ENCODE data around the gene EDC4. TPM values are rescaled to one million over a fixed set of nuclear protein-coding genes. Genes with fewer than 3 reads are reported as not detected.
A peak's percentile ranks its signal among the peaks of the same experiment; 100 is the strongest.

Gene EDC4
- total and polyA plus RNA-seq, 2 of the 8 experiments (the other 6 are each of a cell fraction or from before 2014, with no cell fraction given): 58.5 to 72.7 TPM

DNA sequence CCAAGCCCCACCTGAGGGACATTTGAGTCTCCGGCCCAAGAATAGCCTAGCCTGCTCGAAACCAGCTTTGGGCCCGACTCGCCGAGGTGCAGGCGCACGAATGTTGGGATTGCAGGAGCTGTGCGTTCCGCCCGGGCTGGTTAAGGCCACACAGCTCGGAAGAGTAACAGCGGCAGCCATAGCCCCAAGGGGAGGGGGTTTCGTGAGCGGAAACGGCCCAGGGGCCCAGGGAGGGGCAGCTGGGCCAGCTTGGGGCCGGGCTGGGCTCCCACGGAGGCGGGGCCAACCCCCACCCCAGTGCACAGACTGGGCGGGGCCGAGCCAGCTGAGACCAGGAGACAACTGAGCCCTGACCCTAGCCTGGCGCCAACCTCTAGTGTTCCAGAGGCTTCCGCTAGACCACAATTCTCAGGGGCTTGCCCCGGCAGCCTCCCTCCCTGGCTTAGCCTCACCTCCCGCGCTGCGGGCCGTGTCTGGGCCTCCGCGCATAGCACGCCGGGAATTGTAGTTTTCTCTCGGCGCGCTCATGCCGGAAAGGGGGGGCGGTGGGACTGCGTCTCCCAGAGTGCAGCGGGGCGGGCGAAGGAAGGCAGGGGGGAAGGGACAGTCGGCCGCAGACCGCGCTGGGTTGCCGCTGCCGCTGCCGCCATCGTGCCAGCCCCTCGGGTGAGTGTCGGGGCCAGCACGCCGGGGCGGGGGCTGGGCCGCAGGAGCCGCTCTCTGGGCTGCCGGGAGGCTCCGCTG lies 26.4 kb upstream of the EDC4 start, which contains the start of gene NUTF2:
NUTF2 (plus strand) TSS at position 614 of the 744 bp plus-strand sequence. CDS start 18,198 bp downstream, outside the sequence.
- peak within 1 kb of the TSS; percentile 95 for H4K8ac ChIP-seq (ENCODE audit: extremely low read depth, insufficient read depth, low read length)
- peak within 1 kb of the TSS; percentile 93 for H3K18ac ChIP-seq (ENCODE audit: extremely low read depth, low read length)
- H3K4ac ChIP-seq (replicated peaks; ENCODE audit: insufficient read length, low read depth, low read length): peak within 1 kb of the TSS; percentile 87
- no peak within 1 kb of the TSS for H2AFZ ChIP-seq (ENCODE audit: low read length)
- peak within 1 kb of the TSS; percentile 84 for H3K27ac ChIP-seq (ENCODE audit: low read depth, low read length)
- H3K23me2 ChIP-seq (ENCODE audit: low read depth, low read length): peaks cover 22% of the 10 kb centered on the region
- no peaks in the 10 kb centered on the region for H3K27me3 ChIP-seq (replicated peaks in 1 of 4; ENCODE audit: control insufficient read depth in 3 of 4, extremely low read depth in 1 of 4, insufficient read depth in 3 of 4, low read length in 3 of 4)
- POLR2A ChIA-PET (ENCODE audit: partially characterized antibody): interaction anchor here (0.6 to 11.7 kb wide), 14 partner anchors 9 to 349 kb away, joined by 3 to 100 read pairs (median 5); partner anchors contain the start of genes EDC4, PSKH1, RANBP10 and TSNAXIP1
- no peak within 1 kb of the TSS for H2BK20ac ChIP-seq (ENCODE audit: low read length)
- no peaks in the 10 kb centered on the region for H3K9me3 ChIP-seq (ENCODE audit: insufficient read depth in 2 of 2, low read depth in 1 of 2, low read length in 1 of 2)
- peaks cover 19 to 24% of the 10 kb centered on the region in 2 experiments for H4K20me1 ChIP-seq (replicated peaks in 1 of 2; ENCODE audit: control insufficient read depth in 1 of 2, insufficient read depth in 2 of 2, low read length in 2 of 2)
- CTCF ChIA-PET (ENCODE audit: partially characterized antibody): interaction anchor here (0.6 to 10.2 kb wide), 11 partner anchors 10 to 184 kb away, joined by 3 to 123 read pairs (median 4); no protein-coding TSS in a partner anchor
- no peak within 1 kb of the TSS for H2BK15ac ChIP-seq (ENCODE audit: low read length)
- H3K4me1 ChIP-seq (replicated peaks in 1 of 4; ENCODE audit: control insufficient read depth in 3 of 4, insufficient read depth in 4 of 4, low read length in 3 of 4): peaks cover 7 to 28% (median 15%) of the 10 kb centered on the region in 4 experiments
- peak within 1 kb of the TSS; percentile 83 for H3K56ac ChIP-seq (replicated peaks; ENCODE audit: insufficient read length, low read depth, low read length)
- WGBS, 2 experiments (ENCODE audit: extremely low coverage in 1 of 2, insufficient coverage in 1 of 2, insufficient read length in 1 of 2, insufficient replicate concordance in 2 of 2, low coverage in 1 of 2, low lambda C conversion rate in 2 of 2, missing lambda C conversion rate in 1 of 2): 2% methylated on average over 29 of the region's 57 CpGs; no CpG with 5 or more reads in 1 of the 2 experiments
- no peak within 1 kb of the TSS for H3K23ac ChIP-seq (ENCODE audit: insufficient read length)
- H3K36me3 ChIP-seq (ENCODE audit: control insufficient read depth in 2 of 4, insufficient read depth in 4 of 4, low read length in 3 of 4): peaks cover 0 to 4% (median 0%) of the 10 kb centered on the region in 4 experiments; a peak in 2 of 8 replicates
- no peak for FAIRE-seq
- no peak within 1 kb of the TSS for H3K14ac ChIP-seq (ENCODE audit: insufficient read length)
- peak within 1 kb of the TSS; percentile 90 to 94 for H3K4me2 ChIP-seq (ENCODE audit: insufficient read depth in 1 of 2, low read depth in 2 of 2, low read length in 2 of 2)
- H3K79me1 ChIP-seq (ENCODE audit: low read depth, low read length): peaks cover 14% of the 10 kb centered on the region
- peak within 1 kb of the TSS; percentile 82 for H4K5ac ChIP-seq (ENCODE audit: insufficient read length, low read depth, low read length)
- H2BK120ac ChIP-seq (replicated peaks; ENCODE audit: low read depth, low read length): peak within 1 kb of the TSS; percentile 40
- H3K4me3 ChIP-seq (ENCODE audit: extremely low read depth in 1 of 4, insufficient read depth in 2 of 4, low read depth in 3 of 4, low read length in 4 of 4): peak within 1 kb of the TSS; percentile 91 to 95 (median 93)
- H4K91ac ChIP-seq (replicated peaks; ENCODE audit: insufficient read length, low read length): peak within 1 kb of the TSS; percentile 52
- H3K9ac ChIP-seq (replicated peaks in 1 of 4; ENCODE audit: extremely low read depth in 1 of 4, low read depth in 3 of 4, low read length in 3 of 4): peak within 1 kb of the TSS; percentile 78 to 96 (median 92)
- H2AK5ac ChIP-seq (ENCODE audit: low read depth, low read length): peak within 1 kb of the TSS; percentile 61; the same call in 1 of the 2 replicates
- H3K79me2 ChIP-seq (ENCODE audit: control insufficient read depth in 1 of 2, insufficient read depth in 2 of 2, low read length in 2 of 2): peaks cover 16 to 67% of the 10 kb centered on the region in 2 experiments
- H2BK5ac ChIP-seq (ENCODE audit: low read depth, low read length): peak within 1 kb of the TSS; percentile 75; the same call in 1 of the 2 replicates
- DNase-seq (ENCODE audit: low read depth in 1 of 2, low spot score in 2 of 2): peak; percentile 92 to 98
- H2BK12ac ChIP-seq (ENCODE audit: low read depth, low read length): peak within 1 kb of the TSS; percentile 13; the same call in 1 of the 2 replicates
- TF ChIP-seq TAF1 (IDR thresholded peaks at IDR 0.05; ENCODE audit: low read depth, low read length) (peak; percentile 91), CHD2 (IDR thresholded peaks at IDR 0.05; ENCODE audit: low read length) (peak; percentile 73), EGR1 (IDR thresholded peaks at IDR 0.05; ENCODE audit: borderline replicate concordance, low read depth, low read length) (no peak), GTF2F1 (IDR thresholded peaks at IDR 0.05; ENCODE audit: borderline replicate concordance, low read depth, low read length) (no peak), CBX8 (IDR thresholded peaks at IDR 0.05; ENCODE audit: borderline replicate concordance, low read depth, low read length) (no peak), RAD21 (IDR thresholded peaks at IDR 0.05 in 1 of 2, conservative IDR thresholded peaks at IDR 0.05 in 1 of 2; ENCODE audit: low read depth in 2 of 2, low read length in 2 of 2) (no peak), TEAD4 (IDR thresholded peaks at IDR 0.05; ENCODE audit: low read depth, low read length) (peak; percentile 46; the same call in 1 of the 2 replicates), TAF7 (optimal IDR thresholded peaks at IDR 0.05; ENCODE audit: borderline replicate concordance, low read depth, low read length) (peak; percentile 71), SIN3A (conservative IDR thresholded peaks at IDR 0.05 in 1 of 2, IDR thresholded peaks at IDR 0.05 in 1 of 2; ENCODE audit: low read depth in 1 of 2, low read length in 2 of 2) (peak; percentile 7 to 81; a peak in 2 of 4 replicates), JUN (IDR thresholded peaks at IDR 0.05; ENCODE audit: low read depth, low read length) (no peak), SIX5 (IDR thresholded peaks at IDR 0.05; ENCODE audit: low read depth, low read length) (peak; percentile 88)

All from H1 (cell line).